ENCODE measurements around the gene FOXF1. TPM values are rescaled to one million over a fixed set of nuclear protein-coding genes. Genes with fewer than 3 reads are reported as not detected.

FOXF1 gene
- total and polyA plus RNA-seq, 9 of the 15 experiments (the other 6 are each of a cell fraction or from before 2014, with no cell fraction given): 0.04 TPM; not detected in 8

DNA sequence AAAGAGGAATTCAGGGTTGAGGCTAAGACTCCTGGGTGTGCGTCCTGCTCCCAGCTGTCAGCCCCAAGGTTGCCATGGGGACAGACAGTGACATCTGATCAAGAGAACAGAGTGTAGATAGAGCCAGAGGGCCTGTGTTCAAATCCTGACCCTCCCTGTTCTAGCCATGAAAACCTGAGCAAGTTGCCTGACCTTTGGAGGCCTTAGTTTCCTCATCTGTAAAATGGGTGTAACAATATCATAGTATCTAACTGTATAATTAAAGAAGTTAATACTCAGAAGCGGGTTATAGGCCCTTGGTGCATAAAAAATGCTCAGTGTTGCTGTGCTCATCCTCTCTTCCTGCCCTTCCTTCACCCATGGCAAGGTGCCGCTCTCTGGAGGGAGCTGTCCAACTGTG is 28.7 kb upstream of the FOXF1 start:
- H2AFZ ChIP-seq (ENCODE audit: low read depth, low read length): no peak overlapping the region
- H3K36me3 ChIP-seq (ENCODE audit: control insufficient read depth, insufficient read depth, low read length): no peaks in the 10 kb centered on the region
- 4% methylated on average over 3 of the region's 3 CpGs for WGBS (ENCODE audit: insufficient coverage, low coverage, missing lambda C conversion rate)
- H3K27ac ChIP-seq (ENCODE audit: extremely low read depth, low read depth, low read length): no peak overlapping the region
- H3K4me1 ChIP-seq (replicated peaks in 1 of 2; ENCODE audit: control insufficient read depth in 2 of 2, insufficient read depth in 2 of 2, low read length in 2 of 2): no peaks in the 10 kb centered on the region
- H3K4me3 ChIP-seq: no peak overlapping the region
- TF ChIP-seq, protein P1, sequence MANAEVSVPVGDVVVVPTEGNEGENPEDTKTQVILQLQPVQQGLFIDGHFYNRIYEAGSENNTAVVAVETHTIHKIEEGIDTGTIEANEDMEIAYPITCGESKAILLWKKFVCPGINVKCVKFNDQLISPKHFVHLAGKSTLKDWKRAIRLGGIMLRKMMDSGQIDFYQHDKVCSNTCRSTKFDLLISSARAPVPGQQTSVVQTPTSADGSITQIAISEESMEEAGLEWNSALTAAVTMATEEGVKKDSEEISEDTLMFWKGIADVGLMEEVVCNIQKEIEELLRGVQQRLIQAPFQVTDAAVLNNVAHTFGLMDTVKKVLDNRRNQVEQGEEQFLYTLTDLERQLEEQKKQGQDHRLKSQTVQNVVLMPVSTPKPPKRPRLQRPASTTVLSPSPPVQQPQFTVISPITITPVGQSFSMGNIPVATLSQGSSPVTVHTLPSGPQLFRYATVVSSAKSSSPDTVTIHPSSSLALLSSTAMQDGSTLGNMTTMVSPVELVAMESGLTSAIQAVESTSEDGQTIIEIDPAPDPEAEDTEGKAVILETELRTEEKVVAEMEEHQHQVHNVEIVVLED (CRISPR knock-in tag; IDR thresholded peaks at IDR 0.05): no peak
- TF ChIP-seq ESRRA (IDR thresholded peaks at IDR 0.05; ENCODE audit: borderline replicate concordance, low read depth) (0 out of 2 replicates have a peak, but pooled peaks have one; percentile 54), RBM25 (IDR thresholded peaks at IDR 0.05; ENCODE audit: low read depth, low read length, severe bottlenecking) (peak; percentile 46), RFX1 (IDR thresholded peaks at IDR 0.05) (peak; percentile 29; the same call in 1 of the 2 replicates)
- TF ChIP-seq, protein P2, sequence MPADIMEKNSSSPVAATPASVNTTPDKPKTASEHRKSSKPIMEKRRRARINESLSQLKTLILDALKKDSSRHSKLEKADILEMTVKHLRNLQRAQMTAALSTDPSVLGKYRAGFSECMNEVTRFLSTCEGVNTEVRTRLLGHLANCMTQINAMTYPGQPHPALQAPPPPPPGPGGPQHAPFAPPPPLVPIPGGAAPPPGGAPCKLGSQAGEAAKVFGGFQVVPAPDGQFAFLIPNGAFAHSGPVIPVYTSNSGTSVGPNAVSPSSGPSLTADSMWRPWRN (IDR thresholded peaks at IDR 0.05; ENCODE audit: low read depth): no peak
- H4K20me1 ChIP-seq (replicated peaks; ENCODE audit: control insufficient read depth, insufficient read depth, low read length): no peaks in the 10 kb centered on the region
- ChIA-PET CTCF (ENCODE audit: low intra/inter-chr PET ratio) (no interaction called here), POLR2A (no interaction called here)
- no peaks in the 10 kb centered on the region for H3K79me2 ChIP-seq (ENCODE audit: control insufficient read depth, insufficient read depth, low read length)
- peaks cover 3 to 35% of the 10 kb centered on the region in 2 experiments; a peak in 2 of 5 replicates for H3K27me3 ChIP-seq (ENCODE audit: control insufficient read depth in 2 of 2, insufficient read depth in 2 of 2, low read length in 2 of 2)
- no peak for ATAC-seq
- intact Hi-C loops (cut with micrococcal nuclease): no loop called here
- FAIRE-seq: no peak
- no peak overlapping the region for H3K9ac ChIP-seq (ENCODE audit: insufficient read depth in 1 of 2, low read depth in 2 of 2, low read length in 2 of 2)
- in situ Hi-C loops (cut with MboI): no loop called here
- H3K9me3 ChIP-seq (replicated peaks; ENCODE audit: control insufficient read depth, insufficient read depth, low read depth, low read length): no peaks in the 10 kb centered on the region
- no peak for DNase-seq (ENCODE audit: extremely low read depth in 1 of 4, low spot score in 3 of 4)
- BruUV-seq (replicated peaks): no TSS peak
- no peaks in the 10 kb centered on the region for H3K9me1 ChIP-seq (ENCODE audit: control insufficient read depth, insufficient read depth, low read length)
- H3K4me2 ChIP-seq (ENCODE audit: insufficient read depth, low read length): no peak overlapping the region

All from K562 (cell line).